DMS 273 (cell line): ENCODE results near the gene SPRY1.

Experiments
- DNase-seq: peaks from one replicate; lab custom pipeline; 2025; ENCODE audit not compliant: unreplicated experiment; lab: John Stamatoyannopoulos, UW

SPRY1 gene

DNA sequence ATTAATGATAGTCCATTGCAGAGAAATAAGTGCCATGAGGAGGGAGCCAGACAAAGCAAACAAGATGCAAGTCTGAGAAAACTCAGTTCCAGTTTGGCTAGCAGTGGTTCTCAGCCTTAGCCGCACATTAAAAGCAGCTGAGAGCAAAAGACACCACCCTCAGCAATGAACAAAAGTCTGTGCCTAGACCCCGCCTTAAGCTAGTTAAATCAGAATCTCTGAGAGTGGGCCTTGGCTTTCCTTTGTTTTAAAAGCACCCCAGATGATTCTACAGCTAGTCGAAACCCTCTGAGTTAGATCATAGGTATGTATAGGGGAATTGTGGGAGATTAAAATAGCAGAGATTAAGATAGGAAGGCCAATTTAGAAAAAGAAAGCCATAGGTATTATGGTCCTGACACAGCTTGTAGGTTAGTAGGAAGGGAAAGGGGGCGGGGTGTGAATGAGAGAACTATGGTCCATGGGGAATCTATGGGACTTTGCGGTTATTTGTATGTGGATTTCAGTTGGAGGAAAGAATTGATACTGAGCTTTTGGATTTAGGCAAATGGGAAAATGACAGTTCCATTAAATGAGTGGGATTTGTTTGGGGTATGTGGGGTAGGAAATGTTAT lies 12.0 kb downstream of the SPRY1 start:
- no peak for DNase-seq

DNA sequence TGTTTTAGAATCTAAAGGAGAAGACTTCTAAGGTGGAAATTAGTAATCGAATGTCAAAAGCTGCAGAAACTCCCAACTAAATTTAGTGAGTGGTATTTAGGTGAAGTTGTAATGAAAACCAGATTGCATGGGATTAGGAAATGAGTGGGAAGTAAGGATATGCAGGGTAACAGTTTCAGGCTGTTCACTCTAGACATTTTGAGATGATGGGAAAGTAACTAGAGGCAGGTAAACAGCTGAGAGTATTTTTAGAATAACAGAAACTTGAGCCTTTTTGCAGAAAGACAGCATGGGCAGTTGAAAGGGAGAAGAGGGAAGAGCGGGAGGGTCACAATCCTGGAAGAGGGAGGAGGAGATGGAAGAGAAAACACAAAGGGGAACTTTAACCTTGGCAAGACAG lies 12.7 kb downstream of the SPRY1 start:
- no peak for DNase-seq

DNA sequence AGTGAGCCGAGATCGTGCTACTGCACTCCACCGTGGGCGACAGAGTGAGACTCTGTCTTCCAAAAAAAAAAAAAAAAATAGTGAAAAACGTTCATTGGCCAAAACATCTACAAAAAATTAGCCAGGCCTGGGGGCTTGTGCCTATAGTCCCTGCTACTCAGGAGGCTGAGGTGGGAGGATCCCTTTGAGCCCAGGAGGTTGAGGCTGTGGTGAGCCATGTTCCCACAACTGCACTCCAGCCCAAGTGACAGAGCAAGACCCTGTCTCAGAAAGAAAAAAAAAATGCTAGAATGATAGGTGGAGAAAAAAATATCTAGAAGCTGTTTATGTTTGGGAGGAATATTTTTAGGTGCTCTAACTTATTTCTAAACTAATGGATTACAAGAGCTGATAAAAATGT lies 14.9 kb downstream of the SPRY1 start:
- DNase-seq, result no peak

- no peak for DNase-seq
Observed at GRCh38 chr4:123412091-123412505, 15.5 kb downstream of the SPRY1 start.

DNA sequence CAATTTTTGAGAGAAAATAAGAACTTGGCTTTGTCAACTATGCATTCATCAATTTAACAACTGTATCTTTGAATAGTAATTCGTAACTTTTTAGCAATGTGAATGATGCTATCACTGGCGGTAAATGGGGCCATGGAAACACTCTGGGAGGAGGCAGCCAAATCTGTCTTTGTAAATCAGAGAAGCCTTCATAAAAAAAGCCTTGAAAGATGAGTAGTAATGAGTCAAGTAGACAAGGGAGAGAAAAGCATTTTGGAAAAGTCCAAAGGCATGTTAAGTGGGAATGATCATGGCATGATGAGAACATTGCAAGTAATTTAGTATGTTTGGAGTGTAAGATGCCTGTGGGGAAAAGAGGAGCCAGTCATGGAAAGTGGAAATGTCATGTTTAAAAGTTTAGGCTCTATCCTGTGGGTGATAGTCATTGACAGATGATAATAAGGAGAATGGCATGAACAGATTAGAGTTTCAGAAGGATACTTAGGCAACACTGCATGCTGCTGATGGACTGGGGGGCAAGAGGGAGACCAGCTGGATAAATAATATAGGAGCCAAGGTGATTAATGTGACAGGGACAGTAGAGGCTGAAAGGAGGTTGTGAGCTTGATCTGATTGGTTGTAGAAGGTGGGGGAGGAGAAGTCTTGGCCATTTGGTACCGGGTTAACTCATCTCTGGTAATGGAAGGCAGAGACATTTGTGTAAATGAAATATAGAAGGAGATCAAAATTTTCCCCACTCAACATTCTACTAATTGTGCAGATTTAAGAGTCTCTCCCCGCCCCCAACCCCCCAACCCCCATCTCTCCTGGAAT lies 16.3 kb downstream of the SPRY1 start:
- DNase-seq, result no peak

- DNase-seq, result no peak
Observed at GRCh38 chr4:123415576-123415975, 19.0 kb downstream of the SPRY1 start.

GRCh38 chr4:123415977-123416376 lies 19.4 kb downstream of the SPRY1 start:
- no peak for DNase-seq

GRCh38 chr4:123417813-123418212 lies 21.2 kb downstream of the SPRY1 start:
- DNase-seq, result peak; percentile 4

- peak; percentile 1 for DNase-seq
Observed at GRCh38 chr4:123418351-123418931, 21.8 kb downstream of the SPRY1 start.

GRCh38 chr4:123419885-123420755 lies 23.5 kb downstream of the SPRY1 start:
- DNase-seq, result no peak

GRCh38 chr4:123421227-123421936 lies 24.8 kb downstream of the SPRY1 start:
- no peak for DNase-seq

GRCh38 chr4:123421937-123422781 lies 25.6 kb downstream of the SPRY1 start:
- no peak for DNase-seq

DNA sequence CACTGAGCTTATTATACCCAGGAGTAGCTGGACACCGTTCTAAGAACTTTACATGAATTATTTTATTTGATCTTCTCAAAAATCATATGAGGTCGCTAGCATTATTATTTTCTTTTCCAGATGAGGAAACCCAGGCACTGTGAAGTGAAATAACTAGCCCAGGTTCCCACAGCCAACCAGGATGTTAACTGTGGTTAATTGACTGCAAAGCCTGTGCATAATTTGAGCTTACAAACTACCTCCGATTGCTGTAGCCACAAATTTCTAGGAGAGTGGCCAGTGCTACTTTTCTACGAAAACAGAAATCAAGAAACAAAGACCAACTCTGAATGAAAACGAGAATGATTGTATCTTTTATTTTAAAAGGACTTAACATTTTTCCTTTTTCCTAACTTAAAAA lies 27.2 kb downstream of the SPRY1 start:
- DNase-seq, result no peak

DNA sequence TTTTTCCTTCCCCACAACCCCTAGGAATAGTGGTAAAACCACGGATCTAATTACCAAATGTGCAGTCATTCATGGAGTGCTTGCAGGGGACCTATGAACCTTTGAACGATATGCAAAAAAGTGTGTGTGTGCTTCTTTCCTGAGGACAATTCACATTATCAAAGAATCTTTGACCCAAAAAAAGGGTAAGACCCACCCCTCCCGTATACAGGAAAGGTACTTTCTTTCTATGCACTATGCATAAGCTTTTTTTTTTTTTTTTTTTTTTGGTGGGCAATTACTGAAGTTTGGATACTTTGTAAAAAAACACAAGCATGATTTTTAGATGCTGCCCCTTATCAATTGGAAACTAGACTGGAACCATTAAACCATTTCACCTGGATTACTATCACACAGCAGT lies 31.4 kb downstream of the SPRY1 start:
- DNase-seq, result no peak

GRCh38 chr4:123430031-123430430 lies 33.4 kb downstream of the SPRY1 start:
- no peak for DNase-seq

DNA sequence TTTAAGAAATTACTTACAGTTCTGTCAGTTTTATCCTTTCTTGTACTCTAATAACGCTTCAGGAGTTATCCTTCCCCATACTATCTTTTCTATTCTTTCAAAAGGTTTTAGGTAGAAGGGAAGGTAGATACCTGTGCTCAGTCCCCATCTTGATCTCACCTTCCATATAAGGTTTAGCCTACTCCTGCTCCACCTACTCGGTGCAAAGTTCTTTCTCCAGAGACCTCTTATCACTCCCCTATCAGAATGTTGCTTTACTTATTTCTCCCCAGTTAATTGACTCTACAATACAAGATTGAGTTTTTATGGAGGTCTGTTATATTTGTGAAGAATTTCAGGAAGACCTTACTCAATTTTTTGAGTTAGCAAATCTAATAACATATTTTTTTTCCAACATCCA lies 33.9 kb downstream of the SPRY1 start:
- DNase-seq, result no peak

DNA sequence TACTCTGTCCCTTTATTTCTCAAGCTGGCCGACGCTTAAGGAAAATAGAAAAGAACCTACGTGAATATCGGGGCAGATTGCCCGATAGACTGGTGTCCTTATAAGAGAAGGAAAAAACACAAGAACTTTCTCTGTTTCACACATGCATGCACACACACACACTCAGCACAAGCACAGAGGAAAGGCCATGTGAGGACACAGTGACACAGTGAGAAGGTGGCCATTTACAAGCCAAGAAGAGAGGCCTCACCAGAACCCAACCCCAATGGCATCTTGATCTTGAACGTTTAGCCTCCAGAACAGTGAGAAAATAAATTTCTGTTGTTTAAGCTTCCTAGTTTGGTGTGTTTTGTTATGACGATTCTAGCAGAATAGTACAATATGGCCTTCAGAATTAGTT lies 37.0 kb downstream of the SPRY1 start:
- no peak for DNase-seq

DNA sequence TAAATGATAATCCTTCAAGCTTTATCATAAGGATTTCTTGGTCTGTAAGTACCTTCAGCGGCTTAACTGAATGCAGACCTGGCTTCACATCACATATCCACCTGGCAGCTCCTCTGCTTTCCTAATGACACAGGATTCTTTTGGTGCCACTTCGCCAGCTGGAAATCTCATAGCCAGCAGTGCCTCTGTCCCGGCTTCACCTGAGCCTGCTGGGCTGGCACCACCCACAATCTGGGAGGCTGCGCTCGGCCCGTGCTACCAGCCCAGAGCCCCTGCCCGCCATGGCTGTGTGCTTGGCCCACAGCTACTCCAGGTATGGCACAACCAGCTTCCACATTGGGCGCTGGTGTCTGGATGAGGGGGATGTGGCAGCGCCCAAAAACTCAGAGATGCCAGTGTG lies 37.4 kb downstream of the SPRY1 start:
- DNase-seq, result no peak

- no peak for DNase-seq
Observed at GRCh38 chr4:123435246-123436113, 38.9 kb downstream of the SPRY1 start.
